ENCODE data around the gene RASD1.
"Not testable (repeated sequence)": the region's sequence is repeated elsewhere in the genome, so short reads cannot be mapped to it uniquely, and the experiment has no call there.

The RASD1 gene

DNA sequence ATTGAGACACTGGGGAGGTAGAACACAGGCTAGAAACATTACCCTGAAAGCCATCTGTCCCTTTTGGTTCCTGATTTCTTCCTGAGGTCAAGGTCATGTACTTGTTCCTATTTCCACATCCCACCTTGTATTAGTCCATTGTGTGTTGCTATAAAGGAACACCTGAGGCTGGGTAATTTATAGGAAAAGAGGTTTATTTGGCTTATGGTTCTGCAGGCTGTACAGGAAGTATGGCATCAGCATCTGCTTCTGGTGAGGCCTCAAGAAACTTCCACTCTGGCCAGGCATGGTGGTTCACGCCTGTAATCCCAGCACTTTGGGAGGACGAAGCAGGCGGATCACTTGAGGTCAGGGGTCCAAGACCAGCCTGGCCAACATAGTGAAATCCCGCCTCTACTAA lies 26.8 kb downstream of the RASD1 start:
- no peak overlapping the region for H3K4me3 ChIP-seq (ENCODE audit: control insufficient read depth, low read depth, low read length)
- TF ChIP-seq, protein P1, sequence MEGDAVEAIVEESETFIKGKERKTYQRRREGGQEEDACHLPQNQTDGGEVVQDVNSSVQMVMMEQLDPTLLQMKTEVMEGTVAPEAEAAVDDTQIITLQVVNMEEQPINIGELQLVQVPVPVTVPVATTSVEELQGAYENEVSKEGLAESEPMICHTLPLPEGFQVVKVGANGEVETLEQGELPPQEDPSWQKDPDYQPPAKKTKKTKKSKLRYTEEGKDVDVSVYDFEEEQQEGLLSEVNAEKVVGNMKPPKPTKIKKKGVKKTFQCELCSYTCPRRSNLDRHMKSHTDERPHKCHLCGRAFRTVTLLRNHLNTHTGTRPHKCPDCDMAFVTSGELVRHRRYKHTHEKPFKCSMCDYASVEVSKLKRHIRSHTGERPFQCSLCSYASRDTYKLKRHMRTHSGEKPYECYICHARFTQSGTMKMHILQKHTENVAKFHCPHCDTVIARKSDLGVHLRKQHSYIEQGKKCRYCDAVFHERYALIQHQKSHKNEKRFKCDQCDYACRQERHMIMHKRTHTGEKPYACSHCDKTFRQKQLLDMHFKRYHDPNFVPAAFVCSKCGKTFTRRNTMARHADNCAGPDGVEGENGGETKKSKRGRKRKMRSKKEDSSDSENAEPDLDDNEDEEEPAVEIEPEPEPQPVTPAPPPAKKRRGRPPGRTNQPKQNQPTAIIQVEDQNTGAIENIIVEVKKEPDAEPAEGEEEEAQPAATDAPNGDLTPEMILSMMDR (IDR thresholded peaks at IDR 0.05; ENCODE audit: control insufficient read depth, insufficient read depth, low read depth, low read length, missing control alignments) = no peak
- DNase-seq (ENCODE audit: low read depth) = no peak

DNA sequence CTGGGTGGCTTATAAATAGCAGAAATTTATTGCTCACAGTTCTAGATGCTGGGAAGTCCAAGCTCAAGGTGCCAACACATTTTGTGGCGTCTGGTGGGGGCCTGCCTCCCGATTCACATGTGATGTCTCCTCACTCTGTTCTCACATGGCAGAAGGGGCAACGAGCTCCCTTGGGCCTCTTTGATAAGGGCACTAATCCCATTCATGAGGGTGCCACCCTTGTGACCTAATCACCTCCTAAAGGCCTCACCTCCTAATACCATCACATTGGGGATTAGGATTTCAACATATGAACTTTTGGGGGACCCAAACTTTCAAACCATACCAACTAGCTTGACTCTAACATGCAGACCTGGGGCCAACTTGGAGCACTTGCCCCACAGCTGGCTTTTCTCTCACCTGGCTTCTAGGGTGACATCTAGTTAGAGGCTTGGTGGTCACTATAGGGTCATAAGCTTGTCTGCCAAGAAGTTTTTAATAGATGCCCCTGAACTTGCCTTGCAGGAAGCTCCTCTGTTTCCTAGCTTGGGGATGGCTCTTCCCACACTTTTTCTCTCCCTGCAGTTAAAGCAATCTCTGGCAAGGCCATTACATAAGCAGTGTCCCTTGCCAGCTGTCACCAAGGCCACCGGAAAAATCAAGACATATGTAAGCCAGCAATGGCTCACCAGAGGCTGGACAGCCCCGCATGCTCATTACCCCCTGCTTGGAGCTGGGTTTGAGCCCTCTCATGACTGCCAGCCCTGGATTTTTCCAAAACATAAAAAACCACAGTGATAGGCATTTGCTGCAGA lies 27.8 kb downstream of the RASD1 start:
- TF ChIP-seq, protein P1 (IDR thresholded peaks at IDR 0.05; ENCODE audit: control insufficient read depth, insufficient read depth, low read depth, low read length, missing control alignments) = no peak
- DNase-seq (ENCODE audit: low read depth) = no peak
- no peak overlapping the region for H3K4me3 ChIP-seq (ENCODE audit: control insufficient read depth, low read depth, low read length)

DNA sequence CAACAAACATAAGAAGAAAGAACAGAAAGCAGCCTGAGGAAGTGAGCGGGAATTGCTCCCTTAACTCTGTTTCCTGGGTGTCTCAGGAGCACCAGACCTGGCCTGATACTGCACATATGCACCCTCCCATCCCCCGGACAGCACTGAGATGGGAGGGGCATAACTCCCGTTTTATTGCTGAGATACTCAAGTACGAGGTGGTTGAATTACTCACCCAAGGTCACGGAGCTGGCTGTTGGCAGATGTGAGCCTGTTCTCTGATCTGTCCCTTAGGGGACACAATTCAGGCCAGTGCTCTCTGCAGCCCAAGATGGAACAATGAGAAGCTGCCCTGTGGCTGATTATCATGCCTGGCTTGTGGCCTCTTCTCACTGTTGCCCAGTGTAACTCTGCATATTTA lies 28.5 kb downstream of the RASD1 start:
- H3K4me3 ChIP-seq (ENCODE audit: control insufficient read depth, low read depth, low read length) = no peak overlapping the region
- TF ChIP-seq, protein P1 (IDR thresholded peaks at IDR 0.05; ENCODE audit: control insufficient read depth, insufficient read depth, low read depth, low read length, missing control alignments) = no peak
- DNase-seq (ENCODE audit: low read depth) = no peak

DNA sequence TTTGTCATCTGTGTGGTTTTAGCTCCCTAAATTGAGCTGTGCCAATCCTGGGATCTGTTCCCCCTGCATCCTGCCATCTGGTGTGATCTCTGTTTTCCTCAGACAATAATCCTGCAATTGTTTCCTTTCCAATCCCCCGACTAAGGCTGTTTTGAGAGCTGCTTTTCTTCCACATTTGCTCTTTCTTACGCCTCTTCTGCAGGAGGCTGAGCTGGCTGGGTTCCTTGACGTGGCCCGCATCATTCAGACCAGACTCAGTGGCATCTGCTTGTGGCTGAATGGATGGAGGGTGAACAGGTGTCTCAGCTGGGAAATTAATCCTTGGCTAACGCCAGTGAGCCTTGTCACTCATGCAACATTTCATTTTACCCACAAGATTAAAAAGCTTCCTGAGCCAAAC lies 29.2 kb downstream of the RASD1 start:
- H3K4me3 ChIP-seq (ENCODE audit: control insufficient read depth, low read depth, low read length) = no peak overlapping the region
- TF ChIP-seq, protein P1 (IDR thresholded peaks at IDR 0.05; ENCODE audit: control insufficient read depth, insufficient read depth, low read depth, low read length, missing control alignments) = no peak
- DNase-seq (ENCODE audit: low read depth) = no peak

DNA sequence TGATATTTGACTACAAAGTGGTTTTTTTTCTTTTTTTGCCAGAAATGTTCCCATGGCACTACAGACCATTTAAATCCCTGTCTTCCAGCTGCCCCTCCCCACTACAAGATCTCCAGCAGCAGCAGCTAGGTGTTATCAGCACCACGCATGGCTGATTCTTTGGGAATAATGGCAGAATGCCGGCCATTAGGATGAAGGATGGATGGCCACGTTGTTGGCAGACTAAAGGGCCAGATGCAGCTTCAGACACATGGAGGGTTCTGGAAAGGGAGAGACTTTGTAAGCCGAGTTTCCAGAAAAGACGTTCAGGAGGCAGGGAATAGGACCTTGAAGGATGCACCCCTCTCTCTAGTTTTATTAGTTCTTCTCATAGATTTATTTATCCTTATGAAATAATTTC lies 29.7 kb downstream of the RASD1 start:
- TF ChIP-seq, protein P1 (IDR thresholded peaks at IDR 0.05; ENCODE audit: control insufficient read depth, insufficient read depth, low read depth, low read length, missing control alignments) = no peak
- no peak for DNase-seq (ENCODE audit: low read depth)
- no peak overlapping the region for H3K4me3 ChIP-seq (ENCODE audit: control insufficient read depth, low read depth, low read length)

DNA sequence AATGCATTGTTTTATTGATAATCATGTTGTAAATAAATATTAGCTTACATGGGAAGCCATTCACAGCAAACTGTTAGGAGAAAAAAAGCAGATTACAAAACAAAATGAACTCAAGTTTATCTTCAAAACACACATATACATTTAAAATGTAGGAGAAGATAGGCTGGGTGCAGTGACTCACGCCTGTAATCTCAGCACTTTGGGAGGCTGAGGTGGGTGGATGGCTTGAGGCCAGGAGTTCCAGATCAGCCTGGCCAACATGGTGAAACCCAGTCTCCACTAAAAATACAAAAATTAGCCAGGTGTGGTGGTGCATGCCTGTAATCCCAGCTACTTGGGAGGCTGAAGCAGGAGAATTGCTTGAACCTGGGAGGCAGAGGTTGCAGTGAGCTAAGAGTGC lies 30.3 kb downstream of the RASD1 start:
- not testable (repeated sequence) for H3K4me3 ChIP-seq (ENCODE audit: control insufficient read depth, low read depth, low read length); DNase-seq (ENCODE audit: low read depth)

DNA sequence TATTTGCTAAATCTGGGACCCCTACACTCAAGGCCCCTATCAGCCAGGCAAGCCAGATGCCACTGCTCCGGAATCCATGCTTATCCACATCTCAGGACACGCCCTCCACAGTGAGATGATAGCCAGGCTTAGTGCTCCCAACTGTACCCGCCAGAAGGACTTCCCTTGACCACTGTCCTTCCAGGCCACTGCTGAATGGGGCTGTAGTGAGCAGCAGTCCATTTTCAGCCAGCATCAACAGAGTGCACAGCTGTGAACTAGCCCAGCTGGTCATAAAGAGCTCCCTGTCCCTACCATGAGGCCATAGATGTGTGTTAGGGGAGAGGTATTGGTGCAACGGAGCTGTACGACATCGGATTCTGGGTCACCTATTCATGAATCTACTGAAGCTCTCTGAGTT lies 32.4 kb downstream of the RASD1 start:
- TF ChIP-seq, protein P1 (IDR thresholded peaks at IDR 0.05; ENCODE audit: control insufficient read depth, insufficient read depth, low read depth, low read length, missing control alignments) = no peak
- no peak for DNase-seq (ENCODE audit: low read depth)
- H3K4me3 ChIP-seq (ENCODE audit: control insufficient read depth, low read depth, low read length) = no peak overlapping the region
